ENCODE data around the gene IQCN.
A peak's percentile ranks its signal among the peaks of the same experiment; 100 is the strongest.

Gene IQCN

DNA sequence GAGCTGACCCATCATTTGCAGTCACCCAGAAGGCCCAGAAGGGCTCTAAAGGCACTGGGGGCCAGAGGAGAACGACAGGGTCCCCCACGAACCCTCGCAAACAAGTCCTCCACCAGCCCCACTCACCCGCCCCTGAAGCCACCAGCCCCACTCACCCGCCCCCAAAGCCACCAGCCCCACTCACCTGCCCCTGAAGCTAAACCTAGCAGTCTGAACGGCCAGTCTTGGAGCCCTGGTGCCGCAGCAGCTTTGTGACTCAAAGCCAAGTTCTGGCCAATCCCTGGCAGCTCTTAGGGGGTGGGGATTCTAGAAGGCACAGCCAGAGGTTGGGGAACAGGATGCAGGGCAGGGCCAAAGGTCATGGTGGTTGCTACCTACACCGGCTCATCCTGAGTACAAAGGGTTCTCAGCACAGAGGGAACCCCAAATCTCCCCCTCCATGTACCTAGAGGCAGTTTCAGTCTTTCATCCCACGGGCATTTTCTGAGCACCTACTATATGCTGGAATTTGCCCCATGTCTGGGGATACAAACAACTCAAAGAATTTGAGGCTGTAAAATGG, at the start of gene IQCN:
IQCN (minus strand) TSS at position 234 of the 562 bp plus-strand sequence. CDS start 4,974 bp downstream, outside the sequence.
- no peak for DNase-seq (ENCODE audit: low read depth)

- DNase-seq (ENCODE audit: low read depth): peak; percentile 99
Observed at GRCh38 chr19:18322759-18323460, 48.7 kb upstream of the IQCN start, which contains the start of gene LSM4. TSS of gene LSM4 (minus strand) at chr19:18323076. CDS start at chr19:18323020, 56 bp downstream.

GRCh38 chr19:18322318-18322758, 48.1 kb upstream of the IQCN start:
- DNase-seq (ENCODE audit: low read depth): no peak

- DNase-seq (ENCODE audit: low read depth): no peak
Observed at GRCh38 chr19:18321734-18322102, 47.5 kb upstream of the IQCN start.

DNA sequence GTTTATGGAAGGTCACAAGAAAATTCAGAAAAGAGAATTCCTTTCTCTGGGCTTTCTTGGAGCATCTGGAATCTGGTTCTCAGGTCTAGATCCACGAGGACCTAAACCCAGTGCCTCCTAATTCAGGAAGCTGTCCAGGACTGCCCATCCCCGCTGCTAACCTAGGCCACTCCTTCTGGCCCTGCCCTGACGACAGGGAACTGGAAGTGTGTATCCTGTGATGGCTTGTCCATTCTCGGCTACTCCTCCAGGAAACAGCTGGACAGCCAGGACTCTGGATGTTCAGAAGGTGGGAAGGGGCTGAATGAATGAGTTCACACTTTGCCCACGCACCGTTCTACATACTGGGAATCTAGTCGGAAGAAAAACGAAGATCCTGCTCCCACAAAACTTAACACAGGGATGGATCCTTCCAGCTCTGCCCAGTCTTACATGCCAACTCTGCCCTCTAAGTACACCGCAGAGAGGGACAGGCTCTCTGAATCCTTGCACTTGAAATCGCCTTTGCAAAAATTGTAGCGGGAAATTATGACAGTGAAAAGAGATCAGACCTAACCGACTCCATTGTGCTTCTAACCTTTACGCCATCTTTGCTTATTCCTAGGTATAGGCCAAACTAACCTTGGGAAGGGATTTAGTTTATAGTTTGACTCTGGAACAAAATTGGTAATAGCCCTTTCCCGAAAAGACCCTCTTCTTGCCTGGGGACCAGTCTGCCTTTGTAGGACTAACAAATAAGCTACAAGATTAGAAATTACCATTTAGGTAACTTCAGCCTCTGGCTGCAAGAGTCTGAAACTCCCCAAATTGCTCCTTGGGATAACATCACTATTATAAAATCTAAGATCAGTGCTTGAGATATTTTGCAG, 46.8 kb upstream of the IQCN start:
- no peak for DNase-seq (ENCODE audit: low read depth)

DNA sequence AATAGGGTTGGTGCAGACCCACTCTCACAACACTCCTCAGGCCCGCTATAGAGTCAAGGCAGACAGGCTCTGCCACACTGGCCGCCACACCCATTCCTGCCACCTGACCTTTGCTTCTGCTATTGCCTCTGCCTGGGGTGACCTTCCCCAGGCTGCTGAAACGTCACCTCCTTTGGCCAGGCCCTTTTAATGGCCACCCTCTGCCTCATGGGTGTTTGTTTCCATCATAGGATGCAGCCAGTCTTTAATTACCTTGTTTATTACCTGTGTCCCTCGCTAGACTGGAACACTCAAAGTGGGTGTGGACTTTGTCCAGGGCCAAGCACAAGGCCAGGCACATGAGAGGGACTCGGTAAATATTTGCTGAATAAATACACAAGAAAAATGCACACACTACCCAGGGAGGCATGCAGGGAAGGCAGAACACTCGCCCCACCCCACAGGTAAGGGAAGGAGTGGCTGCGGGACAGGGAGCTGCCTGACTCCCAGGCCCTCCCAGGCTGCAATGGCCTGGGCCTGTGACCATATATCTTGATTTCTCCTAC, 45.4 kb upstream of the IQCN start:
- no peak for DNase-seq (ENCODE audit: low read depth)

DNA sequence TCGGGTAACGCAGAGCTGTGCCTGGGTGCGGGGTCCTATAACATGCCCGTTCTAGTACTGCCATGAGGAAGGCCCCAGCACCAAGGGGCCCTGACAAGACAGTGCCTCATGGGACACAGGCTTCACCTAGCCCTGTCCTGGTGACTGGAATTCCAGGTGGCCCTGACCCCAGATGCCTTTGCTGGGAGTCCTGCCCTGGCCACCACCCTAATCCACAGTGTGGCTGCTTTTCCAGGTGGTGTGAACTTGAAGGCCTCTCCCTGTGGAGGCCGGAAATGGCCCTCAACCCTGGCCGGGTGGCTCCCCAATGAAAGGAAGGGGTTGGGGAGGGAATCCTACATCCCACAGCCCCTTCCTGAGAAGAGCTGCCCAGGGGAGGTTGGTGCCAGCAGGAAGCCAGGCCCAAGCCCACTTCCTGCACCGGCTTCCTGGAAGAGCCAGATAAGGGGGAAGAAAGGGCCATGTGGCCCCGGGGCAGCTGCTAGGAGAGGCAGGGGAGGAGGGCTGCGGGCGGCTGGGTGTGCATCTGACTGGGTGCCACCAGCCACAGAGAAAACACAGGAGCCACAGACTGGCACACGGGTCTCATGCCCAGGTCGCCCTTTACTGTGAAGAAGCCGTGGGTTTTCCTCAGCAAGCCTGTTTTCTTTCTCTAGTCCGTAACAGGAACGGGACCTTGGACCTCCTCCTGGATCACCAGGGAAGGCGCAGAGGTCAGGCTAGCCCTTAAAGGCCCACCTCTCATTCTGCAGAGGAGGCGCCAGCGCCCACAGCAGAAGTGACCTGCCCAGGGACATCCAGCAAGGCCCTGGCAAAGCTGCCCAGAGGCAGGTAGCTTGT, 43.9 kb upstream of the IQCN start:
- no peak for DNase-seq (ENCODE audit: low read depth)

DNA sequence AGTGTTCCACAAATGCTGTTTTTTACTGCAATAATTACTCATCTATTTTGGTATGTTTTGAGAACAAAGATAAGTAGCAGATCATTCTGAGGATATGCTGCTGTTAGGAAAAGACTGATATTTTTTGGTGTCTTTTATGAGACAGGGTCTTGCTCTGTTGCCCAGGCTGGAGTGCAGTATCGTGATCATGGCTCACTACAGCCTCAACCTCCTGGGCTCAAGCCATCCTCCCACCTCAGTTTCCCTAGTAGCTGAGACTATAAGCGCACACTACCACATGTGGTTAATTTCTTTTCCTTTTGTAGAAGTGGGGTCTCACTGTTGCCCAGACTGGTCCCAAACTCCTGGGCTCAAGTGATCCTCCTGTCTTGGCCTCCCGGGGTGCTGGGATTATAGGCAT, 39.1 kb upstream of the IQCN start:
- DNase-seq (ENCODE audit: low read depth): no peak

GRCh38 chr19:18312092-18312534, 37.9 kb upstream of the IQCN start:
- DNase-seq (ENCODE audit: low read depth): no peak

GRCh38 chr19:18311502-18312091, 37.3 kb upstream of the IQCN start:
- DNase-seq (ENCODE audit: low read depth): no peak

GRCh38 chr19:18310966-18311365, 36.7 kb upstream of the IQCN start:
- DNase-seq (ENCODE audit: low read depth): no peak

DNA sequence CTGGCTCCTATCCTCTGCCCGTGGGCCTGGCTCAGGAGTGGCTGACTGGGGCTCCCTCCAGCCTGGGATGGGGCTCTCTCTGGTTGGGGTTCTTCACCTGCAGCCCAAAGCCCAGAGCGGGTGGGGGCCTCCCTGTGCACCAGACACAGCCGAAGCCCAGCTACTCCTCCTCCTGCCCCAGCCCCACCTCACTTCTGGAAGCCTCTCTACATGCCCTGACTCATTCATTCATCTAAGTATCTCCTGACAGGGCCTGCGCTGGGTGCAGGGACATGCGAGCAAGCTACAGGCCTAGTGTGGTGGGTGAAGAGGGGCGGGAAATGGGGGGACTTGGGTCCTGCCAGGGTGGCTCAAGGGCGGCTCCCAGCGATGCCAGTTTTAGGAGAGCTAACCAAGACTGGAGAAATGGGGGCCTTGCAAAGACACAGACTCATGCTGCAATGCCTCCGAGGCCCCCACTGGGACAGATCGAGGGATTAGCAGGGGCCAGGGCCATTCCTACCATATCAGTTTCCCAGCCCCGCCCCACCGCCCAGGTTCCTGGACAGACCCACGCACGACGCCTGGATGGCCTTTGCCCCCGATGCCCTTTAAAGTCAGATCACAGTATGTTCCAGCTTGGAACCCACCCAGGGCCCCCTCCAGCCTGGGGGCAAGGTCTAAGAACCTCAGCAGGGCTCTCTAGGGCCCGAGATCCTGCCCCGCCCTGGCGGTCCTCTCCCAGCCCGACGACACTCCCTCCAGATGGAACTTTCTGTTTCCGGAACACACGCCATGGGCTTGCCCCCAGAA, 36.1 kb upstream of the IQCN start:
- DNase-seq (ENCODE audit: low read depth): no peak

DNA sequence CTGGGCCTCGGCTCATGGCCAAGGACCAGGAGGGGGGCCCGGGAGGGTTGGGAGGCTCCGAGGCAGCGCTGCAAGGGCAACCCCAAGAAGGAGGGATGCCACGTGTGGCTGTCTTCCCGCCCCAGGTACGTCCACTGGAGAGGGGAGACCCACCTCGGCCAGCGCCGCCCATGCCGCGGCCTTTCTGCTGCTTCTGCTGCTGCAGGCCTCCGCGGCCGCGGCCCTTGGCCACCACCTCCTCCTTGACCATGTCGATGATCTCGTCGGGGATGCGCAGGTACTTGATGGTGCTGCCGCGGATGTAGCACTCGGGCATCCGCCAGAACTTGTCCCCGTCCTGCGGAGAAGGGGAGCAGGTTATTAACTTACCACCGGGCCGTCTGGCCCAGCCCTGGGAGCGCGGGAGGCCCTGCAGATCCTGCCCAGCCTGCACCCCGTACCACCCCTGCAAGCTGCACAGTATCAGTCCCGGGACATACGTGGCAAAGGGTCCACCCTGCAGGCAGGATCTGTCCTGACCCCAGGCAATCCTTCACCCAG, 35.3 kb upstream of the IQCN start:
- DNase-seq (ENCODE audit: low read depth): no peak

- DNase-seq (ENCODE audit: low read depth): no peak
Observed at GRCh38 chr19:18308948-18309325, 34.7 kb upstream of the IQCN start.

- DNase-seq (ENCODE audit: low read depth): no peak
Observed at GRCh38 chr19:18308051-18308947, 34.0 kb upstream of the IQCN start.

GRCh38 chr19:18307271-18307681, 33.0 kb upstream of the IQCN start:
- no peak for DNase-seq (ENCODE audit: low read depth)

GRCh38 chr19:18306888-18307260, 32.6 kb upstream of the IQCN start:
- DNase-seq (ENCODE audit: low read depth): no peak

DNA sequence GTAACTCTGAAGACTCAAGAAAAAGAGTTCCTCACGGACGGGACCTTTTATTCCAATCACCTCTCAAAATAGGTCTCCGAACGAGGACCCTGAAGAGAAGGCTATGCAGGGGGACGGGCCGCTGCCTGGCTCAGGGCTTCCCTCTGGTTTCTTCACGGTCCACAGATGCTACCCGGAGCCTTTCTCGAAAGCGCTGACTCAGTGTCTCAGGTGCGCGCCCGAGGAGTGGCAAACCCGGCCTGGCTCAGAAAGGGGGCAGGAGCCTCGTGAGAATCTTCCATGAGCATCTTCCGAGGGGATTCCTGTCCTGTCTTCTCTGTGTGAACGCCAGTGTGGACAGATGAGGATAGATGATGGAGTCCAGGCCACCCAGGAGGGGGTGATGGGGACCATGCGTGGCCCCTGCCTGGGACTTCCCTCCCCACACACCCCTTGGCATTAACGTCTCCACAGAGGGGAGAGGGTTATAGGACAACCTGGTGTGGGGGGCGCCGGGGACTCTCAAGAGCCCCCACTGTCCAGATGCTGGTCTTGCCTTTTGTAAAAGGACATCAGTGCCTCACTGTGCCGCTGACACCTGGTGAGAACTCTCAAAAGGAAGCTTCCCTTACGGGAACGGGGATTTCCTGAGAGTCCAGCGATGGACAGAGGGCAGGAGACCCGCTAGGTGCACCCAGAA, 32.1 kb upstream of the IQCN start:
- no peak for DNase-seq (ENCODE audit: low read depth)

Data from activated T-helper 1 cell treated with Interleukin-2 at 50 U/mL for 16 hours (primary cell).